GM21825 (cell line): ENCODE measurements around the gene UTS2B.

ENCODE experiments used
- ATAC-seq: cut with Tn5 transposase; IDR thresholded peaks from one replicate; pipeline ENCODE4 v1.9.1; 2021; ENCODE audit warnings: mild to moderate bottlenecking, moderate library complexity; ENCODE audit not compliant: unreplicated experiment

UTS2B gene

DNA sequence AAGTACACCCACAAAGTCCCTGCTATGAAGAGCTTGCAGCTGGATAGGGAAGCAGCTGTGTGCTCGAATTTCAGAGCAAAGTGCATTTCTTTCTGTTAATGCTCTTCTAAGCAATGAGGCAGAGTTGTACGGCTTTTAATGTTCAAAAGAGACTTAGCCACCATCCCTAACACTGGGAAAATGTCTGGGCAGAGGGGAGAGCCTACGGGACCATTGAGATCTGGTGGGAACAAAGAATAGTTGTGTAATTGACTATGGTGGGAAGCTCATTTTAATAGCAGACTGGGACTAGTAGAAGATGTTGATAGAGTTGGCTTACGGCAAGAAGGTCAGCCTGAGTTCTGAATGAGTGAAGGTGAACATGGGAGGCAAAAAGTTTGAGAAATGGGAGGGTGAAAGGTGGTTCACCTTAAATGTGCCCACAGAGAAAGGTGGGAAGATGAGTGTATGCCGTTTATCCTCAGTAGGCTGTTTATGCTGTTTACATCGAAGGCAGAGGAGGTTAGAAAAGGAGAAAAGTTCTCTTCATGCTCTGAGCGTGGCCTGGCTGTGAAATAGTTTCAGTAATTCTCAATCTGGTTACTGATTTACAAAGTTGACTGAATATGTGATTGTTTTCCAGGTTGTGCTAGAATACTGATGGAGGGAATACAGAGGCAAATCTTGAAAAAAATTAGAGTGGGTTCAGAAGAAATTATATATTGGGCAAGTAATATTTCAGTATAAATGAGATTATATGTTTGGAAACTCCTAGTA lies 22.9 kb upstream of the UTS2B start:
- no peak for ATAC-seq

- no peak for ATAC-seq
Measured at GRCh38 chr3:191352014-191352413, 21.7 kb upstream of the UTS2B start.

DNA sequence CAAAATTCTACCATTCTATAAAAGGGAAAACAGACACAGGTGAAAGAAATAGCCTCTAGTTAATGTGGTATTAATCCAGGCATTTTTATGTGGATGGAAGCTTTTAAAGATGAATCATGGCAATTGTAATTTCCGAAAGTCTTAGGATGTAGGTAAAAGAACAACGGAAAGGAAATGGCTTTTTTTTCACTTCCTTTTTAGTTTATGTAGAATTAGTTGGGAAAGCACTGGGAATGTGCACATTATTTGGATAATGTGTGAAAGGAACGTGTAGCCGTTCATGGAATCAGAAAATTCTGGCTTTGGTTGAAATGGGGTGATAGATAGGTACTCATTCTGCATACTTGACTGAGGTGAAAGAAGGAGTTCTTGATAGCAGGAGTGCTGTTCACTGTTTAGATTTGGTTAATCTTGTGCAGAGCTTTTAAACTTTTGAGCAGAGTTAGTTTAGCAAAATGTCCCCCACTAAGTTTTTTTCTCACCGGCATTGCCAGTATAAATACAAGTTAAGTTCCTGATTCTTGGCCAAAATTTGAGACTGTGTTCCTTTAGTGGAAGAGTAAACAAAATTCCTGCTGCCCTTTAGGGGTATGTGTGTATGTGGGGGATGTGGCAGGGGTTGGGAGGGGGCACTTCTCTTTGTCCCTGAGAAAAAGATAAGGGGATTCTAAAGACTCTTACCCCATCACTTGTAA lies 20.2 kb upstream of the UTS2B start:
- no peak for ATAC-seq

DNA sequence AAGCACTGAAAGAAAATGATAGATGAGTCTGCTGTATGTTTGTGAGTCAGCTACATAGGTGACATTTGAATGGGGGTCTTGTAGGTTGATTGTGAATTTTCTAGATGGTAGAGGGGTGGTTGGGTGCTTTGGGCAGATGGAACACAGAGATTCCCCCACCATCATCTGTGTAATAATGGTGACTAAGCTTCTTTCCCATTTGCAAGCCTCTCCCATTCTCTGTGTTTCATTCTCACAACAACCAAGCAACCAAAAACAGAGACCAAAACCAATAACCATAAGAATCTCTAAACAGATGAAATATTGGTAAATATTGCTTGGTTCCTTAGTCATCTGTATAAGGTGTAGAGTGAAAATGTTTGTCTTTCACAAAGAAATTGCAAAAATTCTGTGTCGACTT lies 17.8 kb upstream of the UTS2B start:
- no peak for ATAC-seq

DNA sequence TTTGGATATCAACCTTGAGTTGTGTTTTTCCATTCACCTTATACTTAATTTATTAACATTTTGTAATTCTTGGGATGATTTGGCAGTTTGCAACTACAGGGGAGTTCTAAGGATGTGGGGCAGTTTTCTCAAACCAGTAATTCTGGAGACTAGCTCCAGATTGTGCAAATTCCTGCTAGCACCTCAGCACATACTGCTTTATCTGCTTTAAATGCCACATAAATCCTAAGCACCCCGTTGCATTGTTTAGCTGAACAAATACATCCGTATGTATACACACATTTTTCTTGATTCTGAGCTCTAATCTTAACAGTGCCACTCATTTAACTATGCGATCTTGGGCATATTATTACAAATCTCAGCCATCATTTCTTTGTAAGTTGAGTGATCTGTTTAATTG lies 16.9 kb upstream of the UTS2B start:
- ATAC-seq: no peak

DNA sequence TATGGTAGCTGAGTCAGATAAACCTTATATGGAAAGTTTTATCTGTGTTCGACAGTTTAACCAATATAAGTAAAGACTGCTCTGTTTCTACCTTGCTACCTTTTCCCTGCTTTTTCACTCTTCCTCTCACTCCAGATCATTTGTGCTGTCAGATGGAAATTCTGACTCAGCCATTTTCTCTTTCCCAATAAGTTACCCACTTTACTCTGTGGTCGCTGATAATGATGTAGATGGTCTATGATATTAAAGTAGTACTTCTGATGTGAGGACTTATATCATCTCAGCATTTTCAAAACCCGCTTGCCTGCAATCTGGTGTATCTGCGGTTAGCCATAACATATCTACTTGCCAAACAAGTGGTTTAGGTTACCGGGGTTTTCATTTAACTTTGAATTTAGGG lies 15.0 kb upstream of the UTS2B start:
- no peak for ATAC-seq

DNA sequence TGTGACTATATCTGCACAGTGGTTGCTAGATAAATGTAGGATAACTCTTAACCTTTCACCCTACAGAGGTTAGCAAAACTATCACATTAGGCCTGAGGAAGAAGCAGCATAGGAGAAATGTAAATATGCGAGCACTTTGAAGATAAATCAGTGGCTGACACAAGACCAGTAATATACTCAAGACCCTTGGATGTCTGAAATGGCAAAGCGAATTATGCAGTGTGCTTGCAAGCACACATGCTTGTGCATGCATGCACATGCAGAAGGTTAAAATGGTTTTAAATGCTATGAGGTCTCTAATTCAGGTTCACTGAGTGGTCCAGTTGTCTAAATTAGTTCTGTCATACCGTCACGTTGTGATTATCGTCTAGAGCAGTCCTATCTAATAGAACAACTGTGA lies 13.6 kb upstream of the UTS2B start:
- no peak for ATAC-seq

GRCh38 chr3:191343115-191343514 lies 12.8 kb upstream of the UTS2B start:
- ATAC-seq: no peak

GRCh38 chr3:191342411-191342810 lies 12.1 kb upstream of the UTS2B start:
- ATAC-seq: no peak

- no peak for ATAC-seq
Measured at GRCh38 chr3:191342006-191342405, 11.7 kb upstream of the UTS2B start.

GRCh38 chr3:191340966-191341365 lies 10.6 kb upstream of the UTS2B start:
- ATAC-seq: no peak

GRCh38 chr3:191340351-191340750 lies 10.0 kb upstream of the UTS2B start:
- ATAC-seq: no peak

DNA sequence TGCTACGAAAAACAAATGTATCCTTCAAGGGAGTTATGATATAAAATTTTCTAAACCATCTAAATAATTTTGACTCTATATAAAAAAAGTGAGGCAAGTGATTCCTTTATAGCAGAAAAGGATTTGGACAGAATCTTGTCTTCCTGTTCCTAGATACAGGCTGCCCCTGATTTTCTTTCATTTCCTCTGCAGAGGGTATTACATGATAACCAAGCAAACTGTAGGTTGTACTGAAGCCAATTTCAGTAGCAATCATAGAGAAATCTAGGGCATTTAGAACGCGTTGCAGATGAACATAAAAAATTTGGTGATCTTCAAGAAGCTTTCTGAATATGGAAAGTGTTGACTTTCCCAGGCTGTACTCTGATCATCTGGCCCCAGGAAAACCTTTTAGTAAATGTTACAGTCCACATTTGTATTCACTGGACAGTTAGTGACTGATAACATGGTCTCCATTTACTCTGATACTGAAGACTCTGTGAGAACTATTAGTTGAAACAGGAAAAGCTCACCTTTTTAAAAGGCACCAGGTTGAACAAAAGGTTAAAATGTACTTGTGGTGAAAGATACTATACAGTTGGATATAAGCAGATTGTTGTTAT lies 9.1 kb upstream of the UTS2B start:
- no peak for ATAC-seq

GRCh38 chr3:191338177-191338488 lies 7.8 kb upstream of the UTS2B start:
- ATAC-seq: no peak

DNA sequence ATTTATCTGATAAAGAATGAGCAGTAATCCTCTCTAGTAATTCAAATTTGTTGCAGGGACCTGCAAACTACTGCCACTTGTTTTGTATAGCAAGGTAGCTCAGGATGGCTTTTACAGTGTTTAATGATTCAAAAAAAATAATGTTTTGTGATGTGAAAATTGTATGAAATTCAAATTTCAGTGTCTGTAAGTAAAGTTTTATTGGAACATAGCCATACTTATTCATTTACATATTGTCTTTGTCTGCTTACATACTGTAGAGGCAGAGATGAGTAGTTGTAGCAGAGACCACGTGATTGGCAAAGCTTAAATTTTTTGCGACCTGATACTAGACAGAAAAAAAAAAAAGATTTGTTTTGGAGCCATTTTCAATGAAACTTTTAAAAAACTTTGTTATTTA lies 6.5 kb upstream of the UTS2B start:
- ATAC-seq: no peak

GRCh38 chr3:191334346-191334893 lies 4.1 kb upstream of the UTS2B start:
- ATAC-seq: no peak

DNA sequence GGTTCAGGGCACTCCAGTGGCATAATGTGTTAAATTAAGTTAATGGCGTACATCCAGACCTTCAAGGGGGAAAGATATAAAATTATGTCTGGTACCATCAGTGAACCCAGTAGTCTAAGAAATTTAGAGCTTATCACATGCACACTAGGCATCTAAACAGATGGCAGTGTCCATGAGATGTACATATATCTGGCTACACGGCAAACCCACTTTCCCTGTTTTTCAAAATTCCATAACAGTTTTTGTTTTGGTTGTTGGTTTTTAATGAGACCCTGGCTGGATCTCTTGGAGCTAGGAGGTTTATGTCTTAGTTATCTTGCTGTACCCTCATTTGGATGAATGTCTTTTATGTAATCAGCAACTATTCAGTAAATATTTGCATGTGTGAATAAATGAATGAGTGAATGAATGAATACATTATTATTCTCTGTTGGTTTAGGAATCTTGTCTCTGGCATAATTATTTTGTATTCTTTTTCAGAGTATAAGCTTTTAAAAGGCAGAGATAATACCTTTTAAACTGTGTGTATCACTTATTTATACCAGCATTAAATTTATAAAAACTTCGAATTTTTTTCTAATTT lies 3.1 kb upstream of the UTS2B start:
- no peak for ATAC-seq

- no peak for ATAC-seq
Measured at GRCh38 chr3:191331388-191331787, 1.1 kb upstream of the UTS2B start.

DNA sequence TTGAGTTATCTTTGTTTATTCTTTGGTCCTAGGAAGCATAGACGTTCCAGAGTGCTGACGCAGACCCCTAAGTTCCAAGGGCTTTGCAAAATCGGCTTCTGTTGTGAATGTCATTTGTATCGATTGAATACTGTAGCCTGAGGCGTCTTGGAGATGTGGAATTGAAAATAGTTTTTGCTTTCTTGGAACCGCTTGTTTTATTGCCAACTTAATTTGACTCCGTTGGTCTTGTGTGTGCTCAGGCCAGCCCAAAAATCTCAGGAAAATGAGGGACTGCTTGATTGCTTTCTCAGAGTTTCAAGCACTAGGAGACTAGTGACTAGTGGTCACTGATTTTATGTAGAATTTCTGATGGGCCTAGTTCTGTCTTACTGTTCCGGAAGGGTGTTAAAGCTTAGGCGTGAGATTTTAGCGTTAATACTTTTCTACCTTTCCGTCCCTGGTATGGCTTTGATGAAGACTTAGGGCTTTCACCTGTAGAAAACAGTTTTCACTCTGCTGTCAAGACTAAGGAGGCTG lies 263 bp upstream of the UTS2B start:
- ATAC-seq: no peak

GRCh38 chr3:191328962-191329653 lies 1.2 kb downstream of the UTS2B start, which contains the start of gene CCDC50:
Gene CCDC50 (plus strand): TSS chr3:191329394. CDS start chr3:191329675, 281 bp downstream.
- ATAC-seq: peak; percentile 69
